ENCODE data around the gene TMEM178B.

Gene TMEM178B

DNA sequence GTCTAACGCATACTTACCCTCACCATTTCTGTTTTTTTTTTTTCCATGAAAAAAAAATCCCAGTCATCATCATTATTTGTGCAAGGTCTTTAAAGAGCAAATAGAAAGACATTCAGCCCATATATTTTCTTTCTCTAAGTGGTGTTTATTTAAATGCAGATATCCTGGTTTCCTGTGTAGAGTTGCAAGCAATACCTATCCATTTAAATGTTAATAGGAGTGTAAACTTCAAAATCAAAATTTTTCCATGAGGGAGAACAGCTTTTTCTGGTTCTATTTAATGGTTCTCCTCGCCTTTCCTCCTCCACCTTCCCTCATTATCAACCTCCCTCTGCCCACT lies 357.2 kb downstream of the TMEM178B start:
- DNase-seq (ENCODE audit: low read depth in 2 of 2) = no peak

DNA sequence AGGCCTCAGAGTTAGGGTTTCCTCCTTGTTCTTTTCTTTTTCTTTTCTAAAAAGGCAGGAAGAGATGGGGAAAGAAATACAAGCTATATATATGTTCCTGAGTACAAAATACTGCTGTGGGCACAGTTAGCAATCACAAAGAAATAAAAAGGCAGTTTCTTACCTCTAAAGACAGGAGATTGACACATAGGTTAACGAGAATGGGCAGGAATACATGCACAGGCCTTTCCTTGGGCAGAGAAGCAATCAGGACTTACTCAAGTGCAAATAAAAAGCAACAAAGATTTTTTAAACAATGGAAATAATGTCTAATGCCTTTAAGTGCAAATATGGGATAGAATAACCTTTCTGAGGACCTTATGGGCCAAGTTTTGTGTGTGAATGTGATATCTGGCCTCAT lies 357.8 kb downstream of the TMEM178B start:
- no peak for DNase-seq (ENCODE audit: low read depth in 2 of 2)

DNA sequence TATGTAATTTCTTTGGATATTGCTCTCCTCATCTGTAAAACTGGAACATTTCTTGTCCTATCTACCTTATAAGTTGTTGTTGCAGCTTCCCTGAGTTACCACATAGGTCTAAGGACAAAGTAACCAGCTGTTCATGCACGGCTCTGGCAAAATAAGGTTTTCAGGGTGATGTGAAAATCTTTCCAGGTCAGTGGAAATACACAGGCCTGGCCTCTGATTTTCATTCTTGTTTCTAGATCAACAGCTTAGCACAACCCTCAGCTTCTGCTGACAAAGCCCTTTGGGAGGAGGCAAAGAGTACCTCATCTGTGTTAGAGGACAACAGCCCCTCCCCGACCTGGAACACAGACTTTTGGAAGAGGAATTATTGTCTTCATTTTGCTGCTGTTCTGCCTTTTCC lies 359.8 kb downstream of the TMEM178B start:
- no peak for DNase-seq (ENCODE audit: low read depth in 2 of 2)

DNA sequence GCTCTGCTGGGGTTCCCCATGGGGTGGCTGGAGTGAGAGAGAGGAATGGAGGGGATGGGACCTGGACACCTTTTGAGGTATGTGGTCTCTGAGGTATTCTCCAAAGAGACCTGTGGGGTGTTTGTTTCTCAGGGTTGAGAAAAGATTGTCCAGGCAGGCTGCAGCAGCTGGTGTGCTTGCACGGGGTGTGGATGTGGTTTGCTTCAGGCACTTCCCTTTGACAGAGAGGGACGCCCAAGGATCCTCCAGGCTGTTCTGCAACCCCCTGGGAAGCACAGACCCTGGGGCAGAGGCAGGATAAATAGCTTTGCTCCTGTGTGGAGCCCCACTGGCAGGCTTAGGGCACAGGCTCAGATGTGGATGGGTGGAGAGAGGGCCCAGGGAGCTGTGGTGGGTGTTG lies 362.3 kb downstream of the TMEM178B start:
- DNase-seq (ENCODE audit: low read depth in 2 of 2) = no peak

DNA sequence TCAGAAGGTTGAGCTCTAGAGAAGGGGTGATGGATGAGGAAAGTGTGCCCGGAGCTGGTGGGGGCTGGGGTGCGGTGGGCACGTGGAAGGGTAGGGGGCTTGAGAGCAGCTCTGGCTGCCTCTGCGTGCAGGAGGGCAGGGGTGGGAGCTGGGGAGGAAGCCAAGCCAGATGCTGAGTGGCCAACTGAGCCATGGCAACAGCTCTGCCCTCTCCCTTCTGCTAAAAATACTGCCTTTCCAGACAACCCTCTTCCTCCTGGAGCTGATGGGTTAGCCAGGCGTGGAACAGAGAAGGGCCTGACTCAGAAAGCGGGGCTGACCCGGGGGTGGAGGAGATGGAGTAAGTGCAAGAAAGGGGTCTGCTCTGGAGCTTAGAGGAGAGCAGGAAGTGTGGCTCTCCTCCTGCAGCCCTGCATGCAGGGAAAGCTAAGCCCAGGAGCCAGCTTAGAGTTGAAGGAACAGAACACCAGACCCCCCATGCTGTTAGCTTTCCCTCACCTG lies 362.8 kb downstream of the TMEM178B start:
- DNase-seq (ENCODE audit: low read depth in 2 of 2) = no peak

DNA sequence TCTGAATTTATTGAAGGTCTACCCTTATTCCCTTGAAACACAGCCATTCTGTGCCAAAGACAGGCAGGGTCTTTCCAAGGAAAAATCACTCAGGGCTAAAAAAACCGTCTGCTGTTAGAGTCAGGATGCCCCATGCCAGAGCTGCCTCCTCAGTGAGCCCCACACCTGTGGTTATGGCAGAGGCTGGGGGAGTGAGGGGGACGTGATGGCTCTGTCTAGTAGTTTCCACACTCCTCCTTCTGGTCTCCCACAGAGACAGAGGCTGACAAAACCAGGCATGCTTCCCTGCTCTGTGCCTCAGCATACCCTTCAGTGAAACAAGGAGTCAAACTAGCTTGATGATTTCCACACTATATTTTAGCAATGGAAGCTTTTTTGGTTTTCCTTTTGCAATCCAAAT lies 365.3 kb downstream of the TMEM178B start:
- DNase-seq (ENCODE audit: low read depth in 2 of 2) = no peak

DNA sequence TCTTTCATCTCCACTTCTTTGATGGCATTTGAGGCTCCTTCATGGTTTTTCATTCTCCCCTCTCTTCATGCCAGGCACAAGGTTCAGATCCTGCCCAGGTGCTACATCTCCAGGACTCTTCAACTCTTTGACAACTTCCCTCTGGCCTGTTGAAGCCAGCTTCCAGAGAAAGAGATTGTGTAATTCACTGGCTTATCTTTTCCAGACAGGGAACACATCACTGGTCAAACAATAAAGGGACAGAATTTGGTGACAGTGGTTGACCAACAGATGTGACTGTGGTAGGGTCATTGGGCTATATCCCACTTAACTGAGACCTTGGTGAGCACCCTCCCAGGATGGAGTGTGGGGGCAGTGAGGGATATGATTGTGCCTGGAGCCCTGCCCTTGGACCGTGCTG lies 365.9 kb downstream of the TMEM178B start:
- no peak for DNase-seq (ENCODE audit: low read depth in 2 of 2)

DNA sequence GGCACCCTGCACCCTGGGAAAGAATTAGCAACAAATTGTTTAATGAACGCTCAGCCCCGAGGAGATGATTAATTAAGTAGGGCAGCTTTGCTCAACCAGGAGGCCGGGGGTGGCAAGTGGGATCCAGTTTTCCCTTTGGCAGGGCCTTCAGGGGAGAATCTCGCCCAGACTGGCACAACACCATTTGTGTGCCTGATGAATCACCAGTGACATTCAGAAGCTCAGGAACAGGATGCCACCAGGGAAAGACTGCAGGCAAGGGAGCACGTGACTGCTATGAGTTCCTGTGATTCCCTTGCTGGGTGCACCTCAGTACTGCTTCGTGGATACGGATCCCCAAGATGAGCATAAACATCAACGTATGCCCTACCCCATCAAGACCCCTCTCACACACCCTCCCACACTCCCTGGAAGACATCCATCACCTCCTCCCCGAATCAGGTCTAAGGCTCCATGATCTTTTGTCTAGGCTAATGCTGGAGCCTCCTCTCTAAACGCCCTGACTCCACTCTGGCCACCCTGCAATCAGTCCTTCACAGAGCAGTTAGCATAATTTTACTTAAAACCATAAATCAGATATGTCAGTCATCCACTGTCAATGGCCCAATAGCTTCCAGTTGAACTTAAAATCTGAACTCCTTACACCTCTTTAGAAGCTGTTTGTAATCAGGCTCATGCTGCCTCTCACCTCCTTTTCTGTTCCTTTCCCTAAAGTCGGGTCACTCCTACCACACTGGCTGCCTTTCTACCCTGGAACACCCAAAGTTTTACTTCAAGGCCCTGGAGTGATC lies 368.2 kb downstream of the TMEM178B start:
- DNase-seq (ENCODE audit: low read depth in 2 of 2) = no peak

DNA sequence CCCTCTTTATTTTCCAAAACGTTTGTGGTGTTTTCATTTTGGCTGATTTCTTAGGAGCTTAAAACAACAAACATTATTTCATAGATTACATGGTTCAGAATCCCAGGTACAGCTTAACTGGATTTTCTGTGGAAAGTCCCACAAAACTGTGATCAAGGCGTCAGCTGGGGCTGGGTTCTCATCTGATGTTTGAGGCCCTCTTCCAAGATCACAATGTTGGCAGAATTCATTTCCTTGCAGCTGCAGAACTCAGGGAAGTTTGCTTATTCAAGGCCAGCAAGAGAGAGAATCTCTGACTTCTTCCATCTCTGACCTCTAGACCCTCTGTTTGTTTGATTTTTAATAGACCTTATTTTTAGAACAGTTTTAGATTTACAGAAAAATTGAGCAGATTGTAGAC lies 368.9 kb downstream of the TMEM178B start:
- DNase-seq (ENCODE audit: low read depth in 2 of 2) = no peak

DNA sequence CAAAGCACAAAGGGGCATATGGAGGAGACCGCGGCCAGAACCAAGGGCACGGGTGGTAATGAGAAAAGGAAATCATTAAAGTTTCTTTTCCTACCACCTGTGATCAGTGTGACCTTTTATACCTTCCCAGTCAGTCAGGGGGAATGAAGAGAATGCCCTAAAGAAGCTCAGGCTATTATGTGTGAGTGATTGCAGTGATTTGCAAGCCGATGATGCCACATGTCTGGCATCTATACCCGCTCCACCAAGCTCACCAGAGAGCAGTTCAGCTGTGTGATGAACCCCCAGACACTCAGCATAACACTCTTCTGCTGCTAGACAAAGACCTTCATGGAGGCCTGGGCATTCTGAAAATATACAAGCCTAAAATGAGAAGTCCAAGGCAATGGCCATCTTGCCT lies 371.1 kb downstream of the TMEM178B start:
- DNase-seq (ENCODE audit: low read depth in 2 of 2) = no peak

DNA sequence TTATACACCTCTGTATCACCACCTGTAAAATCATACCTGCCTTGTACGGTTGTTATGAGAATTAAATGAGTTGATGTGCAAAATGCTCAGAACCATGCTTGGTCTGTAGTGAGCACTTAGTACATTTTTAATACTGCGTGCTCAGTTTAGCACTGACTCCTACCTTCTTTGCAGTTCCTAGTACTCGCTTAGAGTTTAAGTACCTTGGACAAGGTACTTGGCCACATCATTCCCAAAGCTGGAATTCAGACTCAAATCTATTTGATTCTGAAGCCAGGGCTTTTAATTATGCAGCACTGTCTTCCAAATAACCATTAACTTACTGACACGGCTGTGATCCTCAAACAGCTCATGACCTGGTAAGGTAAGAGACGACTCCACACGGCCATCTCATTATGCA lies 377.4 kb downstream of the TMEM178B start:
- DNase-seq (ENCODE audit: low read depth in 2 of 2) = no peak

DNA sequence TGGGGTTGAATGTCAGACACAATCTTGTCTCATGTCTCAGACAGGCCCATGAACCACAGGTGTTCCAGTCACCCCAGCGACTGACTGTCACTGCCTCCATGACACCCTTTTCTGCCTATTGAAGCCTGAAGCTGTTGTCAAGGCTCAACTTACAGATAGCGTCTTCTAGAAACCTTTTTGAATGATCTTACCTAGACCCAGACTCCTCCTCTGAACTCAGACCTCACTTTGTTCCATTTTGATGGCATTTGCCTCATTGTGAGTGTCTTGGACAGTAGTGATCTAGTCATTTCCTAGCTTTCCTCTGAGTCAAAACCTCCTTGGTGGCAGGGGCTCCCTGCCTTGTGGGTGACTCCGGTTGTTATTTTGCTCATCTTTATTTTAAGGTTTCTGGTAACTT lies 379.0 kb downstream of the TMEM178B start:
- no peak for DNase-seq (ENCODE audit: low read depth in 2 of 2)

DNA sequence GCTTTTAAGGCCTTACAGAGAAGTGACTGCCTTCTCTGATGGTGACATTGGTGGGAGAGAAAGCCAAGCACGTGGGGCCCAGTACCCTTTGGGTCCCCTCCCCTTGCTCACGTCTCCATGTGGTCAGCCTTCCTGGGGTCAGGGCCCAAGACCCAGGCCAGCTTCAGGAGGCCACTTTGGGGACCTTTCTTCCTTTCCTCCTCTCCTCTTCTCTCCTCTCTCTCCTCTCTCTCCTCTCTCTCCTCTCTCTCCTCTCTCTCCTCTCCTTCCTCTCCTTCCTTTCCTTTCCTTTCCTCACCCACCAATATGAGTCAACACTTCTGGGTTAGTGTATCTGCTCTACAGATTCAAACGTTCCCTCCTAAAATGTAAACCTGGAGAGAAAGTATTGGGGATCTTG lies 380.5 kb downstream of the TMEM178B start:
- no peak for DNase-seq (ENCODE audit: low read depth in 2 of 2)

DNA sequence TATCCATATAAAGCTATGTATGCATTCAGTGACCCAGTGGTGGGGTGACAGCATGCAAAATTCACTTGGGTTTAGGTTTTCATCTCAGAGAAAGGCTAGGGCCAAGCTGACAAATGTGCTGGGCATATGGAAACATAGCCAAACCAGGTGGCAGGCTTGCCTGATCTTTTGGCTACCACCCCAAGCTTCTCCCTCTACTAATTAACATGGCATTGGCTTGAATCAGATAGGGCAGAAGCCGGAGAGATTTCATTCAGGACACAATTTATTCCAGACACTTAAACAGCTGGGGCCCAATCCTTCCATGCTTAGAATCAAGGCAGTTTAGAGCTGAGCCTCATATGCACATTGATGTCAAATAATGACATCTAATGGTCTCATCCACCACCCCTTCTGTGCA lies 381.9 kb downstream of the TMEM178B start:
- no peak for DNase-seq (ENCODE audit: low read depth in 2 of 2)

DNA sequence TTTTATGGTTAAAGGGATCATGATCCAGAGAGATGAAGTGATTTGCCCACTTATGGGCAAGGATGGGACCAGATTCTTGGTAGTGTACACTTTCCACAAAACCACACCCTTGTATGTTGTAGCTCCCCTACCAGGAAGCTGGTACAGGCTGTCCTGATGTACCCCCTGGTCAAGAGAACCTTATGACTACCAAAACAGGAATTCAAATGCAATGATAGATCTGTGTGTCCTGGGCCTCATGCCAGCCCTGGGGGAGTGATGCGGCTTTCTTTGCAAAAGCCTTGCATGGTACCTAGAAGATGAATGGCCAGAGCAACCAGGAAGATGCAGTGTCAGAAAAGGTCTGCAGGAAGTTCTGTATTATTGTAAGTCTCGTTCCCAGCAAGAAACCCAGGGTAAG lies 382.4 kb downstream of the TMEM178B start:
- DNase-seq (ENCODE audit: low read depth in 2 of 2) = no peak

DNA sequence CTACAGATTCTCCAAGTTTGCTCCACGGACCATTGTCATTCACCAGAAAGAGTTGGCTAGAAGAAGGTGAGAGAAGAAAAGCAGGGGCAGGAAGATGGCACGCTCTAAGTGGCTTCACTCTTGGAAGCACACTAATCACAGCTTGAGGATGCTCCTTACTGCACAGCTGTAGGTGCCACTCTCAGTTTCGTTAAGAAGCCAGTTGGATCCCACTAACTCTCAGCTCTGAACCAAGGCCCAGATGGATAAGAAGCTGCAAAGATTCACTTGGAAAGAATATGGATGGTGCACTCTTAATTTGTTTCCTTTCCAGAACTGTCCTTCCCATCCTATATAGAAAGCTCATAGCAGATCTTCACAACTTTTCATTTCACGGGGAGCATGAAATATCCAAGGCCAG lies 382.8 kb downstream of the TMEM178B start:
- no peak for DNase-seq (ENCODE audit: low read depth in 2 of 2)

DNA sequence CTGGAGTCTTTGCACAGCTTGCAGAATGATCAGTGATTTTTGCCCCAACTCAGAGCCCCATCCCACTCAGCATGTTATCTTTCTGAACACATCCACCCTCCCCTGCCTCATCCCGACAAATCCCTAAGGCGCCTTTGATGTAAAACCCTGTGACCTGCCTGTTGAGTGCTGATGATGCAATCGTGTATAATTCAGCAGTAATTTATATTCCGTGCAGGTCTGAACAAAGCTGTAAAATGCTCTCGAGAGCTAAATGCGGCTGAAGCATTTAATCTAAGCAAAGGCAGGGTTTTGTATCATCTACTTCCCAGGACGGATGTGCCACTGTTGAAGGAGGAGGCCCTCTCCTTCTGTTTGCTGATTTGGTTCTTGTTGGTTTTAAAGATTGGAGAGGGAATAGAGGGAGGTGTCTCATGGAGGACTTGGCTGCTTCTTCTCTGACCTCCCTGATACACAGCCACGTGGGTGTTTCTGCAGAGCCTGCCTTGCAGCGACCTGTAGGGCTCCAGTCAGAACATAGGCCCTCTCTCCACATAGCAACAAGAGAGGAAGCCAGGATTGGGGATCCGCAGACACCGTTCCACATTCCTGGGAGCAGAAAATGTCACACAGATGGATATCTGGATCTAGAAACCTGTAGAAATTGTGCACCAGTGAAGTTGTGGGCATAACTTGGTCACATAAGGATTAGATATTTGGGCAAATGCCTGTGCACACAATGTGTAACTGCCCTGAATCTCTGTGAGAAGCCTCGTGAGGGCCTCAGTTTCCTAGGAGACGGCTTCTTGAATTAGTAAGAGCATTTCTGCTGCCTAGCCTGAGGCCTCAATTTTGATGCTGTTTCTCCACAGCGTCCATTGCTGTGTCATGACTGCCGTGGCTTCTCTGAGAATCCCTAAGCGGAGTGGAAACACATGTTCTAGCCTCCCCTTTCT lies 387.2 kb downstream of the TMEM178B start:
- DNase-seq (ENCODE audit: low read depth in 2 of 2) = no peak

DNA sequence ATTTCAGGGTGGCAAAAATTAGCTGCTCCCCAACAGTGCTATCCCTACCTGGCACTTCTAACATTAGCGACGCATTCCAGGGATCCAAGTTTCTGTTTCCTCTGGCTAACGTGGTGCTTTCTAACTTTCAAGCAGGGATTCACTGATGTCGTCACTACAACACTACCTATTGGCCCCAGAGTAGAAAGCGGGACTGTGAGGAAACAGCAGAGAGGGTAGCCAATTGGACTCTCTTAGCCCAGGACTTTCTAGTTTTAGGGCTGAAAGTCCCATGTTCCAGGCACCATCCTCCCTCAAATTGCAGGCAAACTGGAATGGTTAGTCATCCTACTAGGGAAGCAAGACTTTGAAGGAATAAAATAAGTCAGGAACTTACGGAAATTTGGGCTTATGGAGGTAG lies 388.1 kb downstream of the TMEM178B start:
- DNase-seq (ENCODE audit: low read depth in 2 of 2) = no peak

DNA sequence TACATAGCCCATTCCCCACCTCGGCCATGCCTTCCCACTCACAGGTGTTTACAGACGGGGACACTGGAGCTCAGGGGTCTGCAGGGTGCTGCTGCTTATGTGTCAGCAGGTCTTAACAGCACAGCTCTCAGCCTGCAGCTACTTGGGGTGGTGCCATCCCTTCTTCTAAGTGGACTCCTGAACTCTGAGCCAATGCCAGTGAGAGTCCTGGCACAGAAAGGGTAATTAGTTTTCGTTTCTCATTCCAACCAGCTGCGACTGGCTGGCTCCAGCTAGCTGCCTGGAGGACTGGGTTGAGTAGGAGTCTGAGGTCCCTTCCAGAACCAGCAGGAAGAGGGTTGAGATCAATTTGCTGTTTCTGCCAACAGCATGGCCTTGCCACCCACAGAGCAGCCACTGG lies 389.1 kb downstream of the TMEM178B start:
- DNase-seq (ENCODE audit: low read depth in 2 of 2) = no peak

DNA sequence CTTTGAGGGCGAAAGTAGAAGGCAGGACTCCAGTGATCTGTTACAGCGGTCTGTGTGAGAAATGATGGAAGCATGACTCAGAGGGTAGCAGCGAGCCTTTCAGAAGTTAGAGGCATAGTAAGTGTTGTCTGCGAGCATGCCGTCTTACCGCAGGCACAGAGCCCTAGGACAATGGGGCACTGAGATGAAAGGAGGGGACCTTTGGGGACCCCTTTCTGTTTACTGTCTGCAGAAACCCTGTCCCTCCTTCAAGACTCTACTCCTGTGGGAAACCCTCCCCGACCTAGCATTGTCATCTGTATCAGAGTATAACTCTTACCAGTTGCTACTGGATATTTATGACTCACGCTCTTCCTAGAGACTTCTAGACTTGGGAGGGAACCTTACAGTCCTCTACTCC lies 390.1 kb downstream of the TMEM178B start:
- no peak for DNase-seq (ENCODE audit: low read depth in 2 of 2)

DNA sequence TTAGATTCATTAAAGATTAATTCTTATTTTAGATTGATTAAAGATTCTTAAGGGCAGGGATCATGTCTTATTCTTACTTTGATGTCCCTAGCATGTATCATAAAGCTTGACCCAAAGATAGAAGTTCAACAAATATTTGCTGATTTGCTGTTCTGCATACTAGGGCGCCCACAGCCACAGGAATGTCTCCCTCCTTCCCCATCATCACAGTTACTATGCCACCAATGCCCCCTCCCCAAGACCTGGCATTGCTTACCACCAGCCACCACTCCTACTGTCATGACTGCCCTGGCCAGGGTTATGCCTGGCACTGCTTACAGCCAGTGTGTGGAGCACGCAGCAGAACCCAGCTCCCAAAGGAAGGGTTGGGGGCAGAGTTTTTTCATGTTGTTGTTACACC lies 390.7 kb downstream of the TMEM178B start:
- no peak for DNase-seq (ENCODE audit: low read depth in 2 of 2)

DNA sequence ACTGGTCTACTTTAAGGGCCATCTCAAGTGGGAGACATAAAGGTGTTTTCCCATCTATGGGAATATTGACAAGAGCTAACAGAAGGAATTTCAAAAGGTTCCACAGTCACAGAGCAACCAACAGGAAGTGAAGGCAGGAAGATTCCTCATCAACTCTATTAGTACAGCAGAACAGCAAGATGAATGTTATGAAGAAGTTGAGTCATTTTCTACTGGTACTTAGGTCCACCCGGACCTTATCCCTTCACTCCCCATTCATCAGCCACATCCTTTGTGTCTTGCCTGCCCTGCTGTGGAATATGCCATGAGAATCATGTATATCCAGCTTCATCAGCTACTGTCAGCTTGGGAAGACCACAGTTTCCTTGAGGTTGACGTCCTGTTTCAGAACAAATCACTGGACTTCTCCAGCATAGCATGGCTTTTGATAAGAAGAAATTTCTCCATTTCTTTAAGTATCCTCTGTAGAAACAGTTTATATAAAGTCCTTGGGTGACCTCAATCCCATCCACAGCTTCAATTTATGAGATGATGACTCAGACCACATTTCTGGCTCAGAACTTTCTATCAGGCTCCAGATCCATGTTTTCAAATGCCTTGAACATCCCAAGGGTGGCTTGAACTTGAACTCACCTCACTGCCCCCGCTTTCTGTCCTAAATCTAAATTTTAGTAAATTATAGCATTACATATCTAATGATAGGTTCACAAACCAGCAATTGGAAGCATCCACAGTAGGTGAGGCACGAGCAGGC lies 392.5 kb downstream of the TMEM178B start:
- DNase-seq (ENCODE audit: low read depth in 2 of 2) = no peak

Measured in stimulated activated CD4-positive, alpha-beta T cell treated with anti-CD3 and anti-CD28 coated beads, Interleukin-1b, Interleukin-23, amount 100 ng/mL, for 1 hour (primary cell).